Activated CD4-positive, alpha-beta T cell treated with anti-CD3 and anti-CD28 coated beads, Interleukin-2, amount 10 ng/mL, durations not matched to agents 24 days and 14 days (primary cell): ENCODE data around the gene TMEM259. TPM values are rescaled to one million over a fixed set of nuclear protein-coding genes. Genes with fewer than 3 reads are reported as not detected.
A peak's percentile ranks its signal among the peaks of the same experiment; 100 is the strongest.

ENCODE experiments used
- DNase-seq: peaks from one replicate; pipeline ENCODE4 v3.0.0; 2022
- H3K27ac Mint-ChIP-seq: one replicate; pipeline ENCODE4 v1.8.0; 2022; ENCODE audit warnings: mild to moderate bottlenecking, mixed read lengths
- H3K27me3 Mint-ChIP-seq: one replicate; pipeline ENCODE4 v1.8.0; 2022; ENCODE audit warnings: mixed read lengths
- H3K36me3 Mint-ChIP-seq: one replicate; pipeline ENCODE4 v1.8.0; 2022; ENCODE audit warnings: low read depth, mild to moderate bottlenecking, mixed read lengths
- H3K4me1 Mint-ChIP-seq: one replicate; pipeline ENCODE4 v1.8.0; 2021; ENCODE audit warnings: mixed read lengths
- H3K4me3 Mint-ChIP-seq: one replicate; pipeline ENCODE4 v1.8.0; 2022; ENCODE audit warnings: mild to moderate bottlenecking, moderate library complexity, mixed read lengths
- H3K9me3 Mint-ChIP-seq: one replicate; pipeline ENCODE4 v1.8.0; 2021; ENCODE audit warnings: mixed read lengths
- intact Hi-C: fragments of 100-400 bp; cut with micrococcal nuclease; formaldehyde crosslinking; loops from one replicate; pipeline ENCODE4 v1.15.1; 2023
- total RNA-seq: library from RNA; stranded (reverse); gene quantifications from 2 replicates; pipeline ENCODE4 v1.2.3, GENCODE V29; 2022

The TMEM259 gene
- total RNA-seq: 154 and 156 TPM in 2 replicates

- Mint-ChIP-seq H3K27ac (peak within 1 kb of the TSS; percentile 99), H3K4me1 (peaks cover 26% of the 10 kb centered on the region), H3K36me3 (peaks cover 8% of the 10 kb centered on the region), H3K4me3 (peak within 1 kb of the TSS; percentile 98), H3K27me3 (no peaks in the 10 kb centered on the region), H3K9me3 (no peaks in the 10 kb centered on the region)
- intact Hi-C loops: loop anchor here (2.0 kb wide), 3 partner anchors 20 to 228 kb away; partner anchors contain the start of genes ABCA7, GPX4 and MIDN
- DNase-seq: peak; percentile 99
These were observed at the start of gene TMEM259 for GRCh38 chr19:1020868-1021425. TMEM259 (minus strand) TSS chr19:1021123; CDS start chr19:1020996, 127 bp downstream.

GRCh38 chr19:1070576-1070930 is 49.6 kb upstream of the TMEM259 start:
- Mint-ChIP-seq H3K9me3 (no peaks in the 10 kb centered on the region), H3K36me3 (peaks cover 44% of the 10 kb centered on the region), H3K4me3 (peak overlapping the region; percentile 98), H3K4me1 (peaks cover 35% of the 10 kb centered on the region), H3K27ac (no peak overlapping the region), H3K27me3 (peaks cover 1% of the 10 kb centered on the region)
- no peak for DNase-seq
- intact Hi-C loops: no loop called here

- Mint-ChIP-seq H3K36me3 (peaks cover 40% of the 10 kb centered on the region), H3K4me3 (peak overlapping the region; percentile 98), H3K27me3 (no peaks in the 10 kb centered on the region), H3K4me1 (peaks cover 41% of the 10 kb centered on the region), H3K9me3 (no peaks in the 10 kb centered on the region), H3K27ac (peak overlapping the region; percentile 95)
- intact Hi-C loops: loop anchor here (5.0 kb wide), 2 partner anchors 33 to 173 kb away; partner anchors contain the start of genes ATP5F1D and GPX4
- peak; percentile 89 for DNase-seq
These were observed 48.3 kb upstream of the TMEM259 start for GRCh38 chr19:1069009-1069779.

GRCh38 chr19:1068009-1069001 is 47.4 kb upstream of the TMEM259 start:
- intact Hi-C loops: loop anchor here (5.0 kb wide), 2 partner anchors 34 to 174 kb away; partner anchors contain the start of genes ATP5F1D and GPX4
- peak overlapping the region; percentile 95 for H3K27ac Mint-ChIP-seq
- peaks cover 40% of the 10 kb centered on the region for H3K4me1 Mint-ChIP-seq
- H3K9me3 Mint-ChIP-seq: no peaks in the 10 kb centered on the region
- H3K36me3 Mint-ChIP-seq: peaks cover 31% of the 10 kb centered on the region
- DNase-seq: peak; percentile 93
- no peaks in the 10 kb centered on the region for H3K27me3 Mint-ChIP-seq
- H3K4me3 Mint-ChIP-seq: peak overlapping the region; percentile 98

GRCh38 chr19:1067341-1067957 is 46.5 kb upstream of the TMEM259 start:
- H3K27me3 Mint-ChIP-seq: no peaks in the 10 kb centered on the region
- H3K9me3 Mint-ChIP-seq: no peaks in the 10 kb centered on the region
- DNase-seq: no peak
- H3K27ac Mint-ChIP-seq: peak overlapping the region; percentile 84
- H3K36me3 Mint-ChIP-seq: peaks cover 23% of the 10 kb centered on the region
- intact Hi-C loops: loop anchor here (1.0 to 5.0 kb wide), 5 partner anchors 10 to 175 kb away; partner anchors contain the start of genes ABCA7, ATP5F1D, CNN2 and GPX4
- H3K4me1 Mint-ChIP-seq: peaks cover 35% of the 10 kb centered on the region
- peak overlapping the region; percentile 98 for H3K4me3 Mint-ChIP-seq

- no peaks in the 10 kb centered on the region for H3K27me3 Mint-ChIP-seq
- peaks cover 16% of the 10 kb centered on the region for H3K36me3 Mint-ChIP-seq
- H3K9me3 Mint-ChIP-seq: no peaks in the 10 kb centered on the region
- peak within 1 kb of the TSS; percentile 86 for H3K27ac Mint-ChIP-seq
- intact Hi-C loops: loop anchor here (1.0 to 5.0 kb wide), 5 partner anchors 10 to 175 kb away; partner anchors contain the start of genes ABCA7, ATP5F1D, CNN2 and GPX4
- DNase-seq: peak; percentile 97
- H3K4me1 Mint-ChIP-seq: peaks cover 32% of the 10 kb centered on the region
- H3K4me3 Mint-ChIP-seq: peak within 1 kb of the TSS; percentile 98
These were observed 45.9 kb upstream of the TMEM259 start, which contains the start of gene ARHGAP45 for GRCh38 chr19:1066748-1067340. ARHGAP45 (plus strand) TSS chr19:1067167; CDS start chr19:1067406, 239 bp downstream.

- DNase-seq: no peak
- no peaks in the 10 kb centered on the region for H3K9me3 Mint-ChIP-seq
- peak overlapping the region; percentile 98 for H3K4me3 Mint-ChIP-seq
- peaks cover 13% of the 10 kb centered on the region for H3K36me3 Mint-ChIP-seq
- intact Hi-C loops: loop anchor here (2.0 to 5.0 kb wide), 4 partner anchors 25 to 176 kb away; partner anchors contain the start of genes ABCA7, ATP5F1D, CNN2 and GPX4
- H3K27me3 Mint-ChIP-seq: no peaks in the 10 kb centered on the region
- H3K4me1 Mint-ChIP-seq: peaks cover 29% of the 10 kb centered on the region
- H3K27ac Mint-ChIP-seq: peak overlapping the region; percentile 86
These were observed 45.4 kb upstream of the TMEM259 start for GRCh38 chr19:1066251-1066747.

- DNase-seq: no peak
- intact Hi-C loops: loop anchor here (2.0 to 5.0 kb wide), 5 partner anchors 15 to 177 kb away; partner anchors contain the start of genes ABCA7, ATP5F1D, CNN2 and GPX4
- Mint-ChIP-seq H3K36me3 (peaks cover 13% of the 10 kb centered on the region), H3K9me3 (no peaks in the 10 kb centered on the region), H3K4me1 (peaks cover 29% of the 10 kb centered on the region), H3K27me3 (no peaks in the 10 kb centered on the region), H3K4me3 (peak overlapping the region; percentile 48), H3K27ac (peak overlapping the region; percentile 65)
These were observed 44.7 kb upstream of the TMEM259 start for GRCh38 chr19:1065606-1066109.

- peak overlapping the region; percentile 48 for H3K4me3 Mint-ChIP-seq
- DNase-seq: peak; percentile 94
- no peaks in the 10 kb centered on the region for H3K27me3 Mint-ChIP-seq
- peak overlapping the region; percentile 44 for H3K27ac Mint-ChIP-seq
- intact Hi-C loops: loop anchor here (2.0 to 5.0 kb wide), 3 partner anchors 16 to 177 kb away; partner anchors contain the start of genes ATP5F1D and GPX4
- peaks cover 29% of the 10 kb centered on the region for H3K4me1 Mint-ChIP-seq
- H3K36me3 Mint-ChIP-seq: peaks cover 12% of the 10 kb centered on the region
- no peaks in the 10 kb centered on the region for H3K9me3 Mint-ChIP-seq
These were observed 44.0 kb upstream of the TMEM259 start for GRCh38 chr19:1064661-1065605.

GRCh38 chr19:1063909-1064660 is 43.2 kb upstream of the TMEM259 start:
- Mint-ChIP-seq H3K4me3 (peak overlapping the region; percentile 12), H3K36me3 (peaks cover 7% of the 10 kb centered on the region), H3K4me1 (peaks cover 28% of the 10 kb centered on the region), H3K27me3 (no peaks in the 10 kb centered on the region), H3K27ac (peak overlapping the region; percentile 11), H3K9me3 (no peaks in the 10 kb centered on the region)
- peak; percentile 67 for DNase-seq
- intact Hi-C loops: loop anchor here (2.0 kb wide), 1 partner anchor 17 kb away; no protein-coding TSS in a partner anchor
